A549 (cell line): ENCODE measurements around the gene DCX. TPM values are rescaled to one million over a fixed set of nuclear protein-coding genes. Genes with fewer than 3 reads are reported as not detected.

Experiments
- ATAC-seq, 2 experiments: fragments of 200-7000 bp in 1 of 2; fragments of >200 bp in 1 of 2; cut with Nextera tagmentation in 1 of 2; cut with Tn5 transposase in 1 of 2; 3 replicates each; pipeline versions ENCODE4 v1.8.0 to v1.9.1; 2018 to 2020; ENCODE audit warnings: mild to moderate bottlenecking in 1 of 2, moderate library complexity in 1 of 2
- CTCF ChIA-PET: fragments of 300-600 bp; sonication (Branson Sonifier 250); formaldehyde crosslinking; extraction: SDS; loops from one replicate; lab custom pipeline; 2021; ENCODE audit warnings: antibody characterized with exemption, inconsistent platforms; lab: Yijun Ruan, JAX
- POLR2A ChIA-PET: fragments of 350-600 bp; formaldehyde crosslinking; extraction: SDS; loops from one replicate; lab custom pipeline; 2021; ENCODE audit warnings: antibody characterized with exemption, inconsistent platforms; lab: Yijun Ruan, JAX
- DNase-seq, 2 experiments: peaks; one replicate each; pipeline versions ENCODE4 v3.0.0 to v3.0.0-alpha.2; 2011 to 2016; ENCODE audit warnings: low read depth in 1 of 2, low spot score in 1 of 2
- FAIRE-seq: peaks from 2 replicates; lab custom pipeline; 2011; peaks lifted over from hg19 to GRCh38; lab: Jason Lieb, UNC
- H3K27ac ChIP-seq, 2 experiments: fragments of >200 bp; sonication (Bioruptor Twin); formaldehyde crosslinking; 3 replicates each; pipeline ENCODE4 v1.5.1; 2016 to 2017
- H3K4me1 ChIP-seq: fragments of >200 bp; sonication (Bioruptor Twin); formaldehyde crosslinking; 3 replicates; pipeline ENCODE4 v1.6.1; 2016
- H3K4me2 ChIP-seq: fragments of >200 bp; sonication (Bioruptor Twin); formaldehyde crosslinking; 3 replicates; pipeline ENCODE4 v1.6.1; 2016
- H3K4me3 ChIP-seq: fragments of >200 bp; sonication (Bioruptor Twin); formaldehyde crosslinking; 3 replicates; pipeline ENCODE4 v1.5.1; 2016
- H3K9me3 ChIP-seq: fragments of >200 bp; sonication (Bioruptor Twin); formaldehyde crosslinking; 3 replicates; pipeline ENCODE4 v1.6.1; 2016
- ATOH8 ChIP-seq: fragments of 250-450 bp; sonication (Bioruptor Pico); IDR thresholded peaks from 2 replicates; pipeline ENCODE4 v1.5.0; 2020; ENCODE audit warnings: low read depth, mild to moderate bottlenecking, moderate library complexity
- BCL3 ChIP-seq: fragments of >200 bp; sonication (Bioruptor Twin); formaldehyde crosslinking; IDR thresholded peaks from 3 replicates; pipeline ENCODE4 v1.6.1; 2016
- BHLHE40 ChIP-seq: IDR thresholded peaks from 2 replicates; pipeline ENCODE4 v1.6.1; 2012; ENCODE audit warnings: low read depth, low read length, inconsistent platforms
- ELK1 ChIP-seq: fragments of 150-350 bp; IDR thresholded peaks from 2 replicates; pipeline ENCODE4 v1.6.1; 2014; ENCODE audit warnings: low read depth, mild to moderate bottlenecking, low read length
- EP300 ChIP-seq, 2 experiments: fragments of >200 bp; sonication (Bioruptor Twin); formaldehyde crosslinking; IDR thresholded peaks; 2 replicates in 1 of 2; 3 replicates in 1 of 2; pipeline ENCODE4 v1.6.1; 2016 to 2017
- ESRRA ChIP-seq: fragments of 150-350 bp; IDR thresholded peaks from 2 replicates; pipeline ENCODE4 v1.6.1; 2014; ENCODE audit warnings: mild to moderate bottlenecking, low read length, borderline replicate concordance
- FOSB ChIP-seq: fragments of 250-450 bp; sonication (Bioruptor Pico); IDR thresholded peaks from 2 replicates; pipeline ENCODE4 v1.5.0; 2020; ENCODE audit warnings: mild to moderate bottlenecking, moderate library complexity
- GATA3 ChIP-seq: IDR thresholded peaks from 2 replicates; pipeline ENCODE4 v1.6.1; 2012; ENCODE audit warnings: borderline replicate concordance
- HES2 ChIP-seq: fragments of >200 bp; sonication (Bioruptor Twin); formaldehyde crosslinking; IDR thresholded peaks from 2 replicates; pipeline ENCODE4 v1.6.1; 2016
- HEYL ChIP-seq: fragments of 250-450 bp; sonication (Bioruptor Pico); IDR thresholded peaks from 2 replicates; pipeline ENCODE4 v1.8.0; 2021; ENCODE audit warnings: mild to moderate bottlenecking, moderate library complexity
- HOXA7 ChIP-seq: fragments of 250-450 bp; sonication (Bioruptor Pico); IDR thresholded peaks from 2 replicates; pipeline ENCODE4 v1.5.0; 2020; ENCODE audit warnings: mild to moderate bottlenecking, moderate library complexity
- HOXB5 ChIP-seq: fragments of 250-450 bp; sonication (Bioruptor Pico); IDR thresholded peaks from 2 replicates; pipeline ENCODE4 v1.5.0; 2020; ENCODE audit warnings: mild to moderate bottlenecking, moderate library complexity
- JUN ChIP-seq, 2 experiments: fragments of >200 bp; sonication (Bioruptor Twin); formaldehyde crosslinking; IDR thresholded peaks; 2 replicates in 1 of 2; 3 replicates in 1 of 2; pipeline ENCODE4 v1.6.1; 2016 to 2017
- KDM5A ChIP-seq: fragments of 200-600 bp; sonication (generic); IDR thresholded peaks from 2 replicates; pipeline ENCODE4 v1.6.1; 2016; ENCODE audit warnings: antibody characterized with exemption, mild to moderate bottlenecking
- MAFK ChIP-seq: fragments of 450-650 bp; IDR thresholded peaks from 2 replicates; pipeline ENCODE4 v1.6.1; 2014; ENCODE audit not compliant: partially characterized antibody
- MAX ChIP-seq: IDR thresholded peaks from 2 replicates; pipeline ENCODE4 v1.6.1; 2012
- NFE2L2 ChIP-seq: fragments of 150-350 bp; conservative IDR thresholded peaks from 2 replicates; pipeline ENCODE4 v1.6.1; 2014; ENCODE audit warnings: low read length
- RAD21 ChIP-seq, 2 experiments: fragments of >200 bp in 1 of 2; sonication (Bioruptor Twin) in 1 of 2; formaldehyde crosslinking in 1 of 2; IDR thresholded peaks in 1 of 2; conservative IDR thresholded peaks in 1 of 2; 2 replicates in 1 of 2; 3 replicates in 1 of 2; pipeline ENCODE4 v1.6.1; 2012 to 2018; ENCODE audit warnings: inconsistent platforms in 1 of 2
- REST ChIP-seq: fragments of 200-600 bp; sonication (generic); IDR thresholded peaks from 2 replicates; pipeline ENCODE4 v1.6.1; 2016; ENCODE audit warnings: antibody characterized with exemption, mild to moderate bottlenecking, moderate library complexity
- RNF2 ChIP-seq: fragments of 200-600 bp; sonication (generic); IDR thresholded peaks from 2 replicates; pipeline ENCODE4 v1.6.1; 2016; ENCODE audit warnings: low read depth, mild to moderate bottlenecking, antibody characterized with exemption, moderate library complexity, borderline replicate concordance
- SREBF2 ChIP-seq: fragments of 450-650 bp; IDR thresholded peaks from 2 replicates; pipeline ENCODE4 v1.6.1; 2014; ENCODE audit warnings: mild to moderate bottlenecking, moderate library complexity
- TFCP2L1 ChIP-seq: fragments of 250-450 bp; sonication (Bioruptor Pico); IDR thresholded peaks from 2 replicates; pipeline ENCODE4 v1.5.0; 2021; ENCODE audit warnings: mild to moderate bottlenecking
- TP53 ChIP-seq: fragments of 250-450 bp; sonication (Bioruptor Pico); IDR thresholded peaks from 2 replicates; pipeline ENCODE4 v1.5.0; 2021; ENCODE audit warnings: mild to moderate bottlenecking, moderate library complexity
- USF2 ChIP-seq: fragments of 450-650 bp; IDR thresholded peaks from 2 replicates; pipeline ENCODE4 v1.6.1; 2014; ENCODE audit warnings: antibody characterized with exemption
- ZC3H11A ChIP-seq: fragments of 450-650 bp; IDR thresholded peaks from 2 replicates; pipeline ENCODE4 v1.6.1; 2014; ENCODE audit warnings: antibody characterized with exemption, mild to moderate bottlenecking
- ZSCAN20 ChIP-seq: fragments of 250-450 bp; sonication (Bioruptor Pico); IDR thresholded peaks from 2 replicates; pipeline ENCODE4 v1.8.0; 2022; ENCODE audit warnings: mild to moderate bottlenecking, moderate library complexity
- WGBS: methylation state at CpG from one replicate; pipeline ENCODE4 v1.1.6; 2017; ENCODE audit errors: missing lambda C conversion rate; 5-methylcytosine and 5-hydroxymethylcytosine counted together
- polyA plus RNA-seq, 4 experiments: library from polyadenylated mRNA; depleted of rRNA in 3 of 4; stranded (reverse); fragments of >200 nt; fragmentation: RNase III in 1 of 4; extraction: RNeasy Plus Mini Kit Qiagen cat#74134 plus additional on column Dnase treatment in 1 of 4; gene quantifications; 2 replicates in 3 of 4; 3 replicates in 1 of 4; pipeline ENCODE4 v1.2.3, GENCODE V29; 2011 to 2017

Gene DCX
- polyA plus RNA-seq, 2 of the 4 experiments (the other 2 are of a cell fraction): not detected

GRCh38 chrX:111394569-111394968 is 17.4 kb downstream of the DCX start:
- H3K27ac ChIP-seq: no peak overlapping the region
- no peak for DNase-seq
- TF ChIP-seq ELK1: no peak
- TF ChIP-seq JUN (IDR thresholded peaks at IDR 0.05): no peak
- no peak for TF ChIP-seq SREBF2
- no peak for TF ChIP-seq EP300 (IDR thresholded peaks at IDR 0.05)
- TF ChIP-seq HES2: no peak
- no peak for TF ChIP-seq MAX
- no peak for TF ChIP-seq BHLHE40
- no peak for TF ChIP-seq TP53 (CRISPR knock-in tag)
- TF ChIP-seq HEYL (CRISPR knock-in tag): no peak
- TF ChIP-seq USF2: no peak
- TF ChIP-seq BCL3: no peak
- TF ChIP-seq GATA3: no peak
- TF ChIP-seq ESRRA: no peak
- TF ChIP-seq FOSB (CRISPR knock-in tag): no peak
- TF ChIP-seq ATOH8: no peak
- TF ChIP-seq KDM5A: no peak
- TF ChIP-seq RNF2: no peak
- TF ChIP-seq NFE2L2: no peak
- TF ChIP-seq, all 56 proteins: peak for 0
- H3K4me1 ChIP-seq: no peaks in the 10 kb centered on the region
- H3K4me3 ChIP-seq: no peak overlapping the region
- no peak for FAIRE-seq
- no peak overlapping the region for H3K4me2 ChIP-seq
- WGBS: 0% methylated on average over 1 of the region's 1 CpG
- CTCF ChIA-PET: no interaction called here
- no peaks in the 10 kb centered on the region for H3K9me3 ChIP-seq
- no peak for ATAC-seq
- POLR2A ChIA-PET: no interaction called here

- FAIRE-seq: no peak
- no peaks in the 10 kb centered on the region for H3K4me1 ChIP-seq
- no peak for TF ChIP-seq HOXB5 (CRISPR knock-in tag)
- no peak for TF ChIP-seq MAFK
- TF ChIP-seq ZSCAN20: no peak
- TF ChIP-seq BCL3: no peak
- no peak for TF ChIP-seq HEYL (CRISPR knock-in tag)
- TF ChIP-seq ESRRA: no peak
- no peak for TF ChIP-seq REST
- no peak for TF ChIP-seq TP53 (CRISPR knock-in tag)
- TF ChIP-seq TFCP2L1 (CRISPR knock-in tag): no peak
- TF ChIP-seq HOXA7 (CRISPR knock-in tag): no peak
- TF ChIP-seq ZC3H11A: no peak
- no peak for TF ChIP-seq RAD21 (conservative IDR thresholded peaks at IDR 0.05 in 1 of 2, IDR thresholded peaks at IDR 0.05 in 1 of 2)
- no peak overlapping the region for H3K4me3 ChIP-seq
- no peak for DNase-seq
- H3K4me2 ChIP-seq: no peak overlapping the region
- H3K27ac ChIP-seq: no peak overlapping the region
- no peaks in the 10 kb centered on the region for H3K9me3 ChIP-seq
- 3% methylated on average over 3 of the region's 3 CpGs for WGBS
- ChIA-PET CTCF (no interaction called here), POLR2A (no interaction called here)
- ATAC-seq: no peak
These were observed 24.4 kb downstream of the DCX start for GRCh38 chrX:111387470-111388070.
